H9 (cell line): ENCODE results near the gene ZMIZ1. TPM values are rescaled to one million over a fixed set of nuclear protein-coding genes. Genes with fewer than 3 reads are reported as not detected.
A peak's percentile ranks its signal among the peaks of the same experiment; 100 is the strongest.

Experiments
- DNase-seq: peaks from one replicate; pipeline ENCODE4 v3.0.0-alpha.2; 2017
- H2AFZ ChIP-seq: one replicate; pipeline ENCODE4 v1.6.1; 2013; ENCODE audit warnings: mild to moderate bottlenecking, low read length, control low read depth, moderate library complexity
- H2AK5ac ChIP-seq: 2 replicates; pipeline ENCODE4 v1.6.1; 2013; ENCODE audit warnings: low read length, control low read depth, mixed read lengths; ENCODE audit not compliant: insufficient read length
- H2BK120ac ChIP-seq: one replicate; pipeline ENCODE4 v1.6.1; 2013; ENCODE audit warnings: low read depth, mild to moderate bottlenecking, low read length, control low read depth, inconsistent platforms; ENCODE audit not compliant: poor library complexity, severe bottlenecking
- H2BK12ac ChIP-seq: 2 replicates; pipeline ENCODE4 v1.6.1; 2013; ENCODE audit warnings: low read length, control low read depth, mixed read lengths, low read depth; ENCODE audit not compliant: insufficient read length
- H2BK15ac ChIP-seq: 2 replicates; pipeline ENCODE4 v1.6.1; 2013; ENCODE audit warnings: low read depth, low read length, control low read depth
- H2BK20ac ChIP-seq: one replicate; pipeline ENCODE4 v1.6.1; 2013; ENCODE audit warnings: low read depth, mild to moderate bottlenecking, low read length, control low read depth, inconsistent platforms; ENCODE audit not compliant: poor library complexity, severe bottlenecking
- H2BK5ac ChIP-seq: 2 replicates; pipeline ENCODE4 v1.6.1; 2013; ENCODE audit warnings: low read length, control low read depth, mixed read lengths; ENCODE audit not compliant: insufficient read length
- H3K14ac ChIP-seq: 2 replicates; pipeline ENCODE4 v1.6.1; 2013; ENCODE audit warnings: low read length, control low read depth; ENCODE audit not compliant: insufficient read depth
- H3K18ac ChIP-seq: 2 replicates; pipeline ENCODE4 v1.6.1; 2013; ENCODE audit warnings: low read depth, mild to moderate bottlenecking, mixed read lengths, low read length, control low read depth; ENCODE audit not compliant: insufficient read length
- H3K23ac ChIP-seq: 2 replicates; pipeline ENCODE4 v1.6.1; 2013; ENCODE audit warnings: low read length, control low read depth, mixed read lengths, low read depth; ENCODE audit not compliant: insufficient read length
- H3K23me2 ChIP-seq: 2 replicates; pipeline ENCODE4 v1.6.1; 2013; ENCODE audit warnings: low read depth, mild to moderate bottlenecking, mixed read lengths, low read length, control low read depth; ENCODE audit not compliant: insufficient read length, poor library complexity, severe bottlenecking
- H3K27ac ChIP-seq: 2 replicates; pipeline ENCODE4 v1.5.1; 2013; ENCODE audit warnings: low read length, control low read depth, mixed read lengths, low read depth; ENCODE audit not compliant: insufficient read length
- H3K27me3 ChIP-seq: 2 replicates; pipeline ENCODE4 v1.6.1; 2013; ENCODE audit warnings: low read length, control low read depth, inconsistent platforms; ENCODE audit not compliant: insufficient read depth
- H3K4ac ChIP-seq: 2 replicates; pipeline ENCODE4 v1.6.1; 2013; ENCODE audit warnings: low read depth, mild to moderate bottlenecking, control low read depth, inconsistent platforms, low read length, moderate library complexity
- H3K4me1 ChIP-seq: 2 replicates; pipeline ENCODE4 v1.6.1; 2013; ENCODE audit warnings: low read length, control low read depth, inconsistent platforms; ENCODE audit not compliant: insufficient read depth
- H3K4me2 ChIP-seq: 2 replicates; pipeline ENCODE4 v1.6.1; 2013; ENCODE audit warnings: low read length, control low read depth, mixed read lengths; ENCODE audit not compliant: insufficient read length, insufficient read depth
- H3K56ac ChIP-seq: 2 replicates; pipeline ENCODE4 v1.6.1; 2013; ENCODE audit warnings: low read depth, mild to moderate bottlenecking, mixed read lengths, low read length, control low read depth; ENCODE audit not compliant: insufficient read length
- H3K79me1 ChIP-seq: 2 replicates; pipeline ENCODE4 v1.6.1; 2013; ENCODE audit warnings: low read depth, mild to moderate bottlenecking, moderate library complexity, low read length, control low read depth, inconsistent platforms; ENCODE audit not compliant: insufficient read depth, poor library complexity, severe bottlenecking
- H3K79me2 ChIP-seq: 2 replicates; pipeline ENCODE4 v1.6.1; 2013; ENCODE audit warnings: low read length, control low read depth, inconsistent platforms; ENCODE audit not compliant: insufficient read depth
- H3K9ac ChIP-seq: 2 replicates; pipeline ENCODE4 v1.6.1; 2013; ENCODE audit warnings: low read length, control low read depth, mixed read lengths; ENCODE audit not compliant: insufficient read length; ENCODE audit errors: extremely low read depth
- H3K9me3 ChIP-seq: one replicate; pipeline ENCODE4 v1.6.1; 2013; ENCODE audit warnings: low read depth, low read length, inconsistent platforms; ENCODE audit not compliant: control insufficient read depth
- H3T11ph ChIP-seq: one replicate; pipeline ENCODE4 v1.6.1; 2013; ENCODE audit warnings: mild to moderate bottlenecking, low read length, control low read depth, inconsistent platforms
- H4K20me1 ChIP-seq: one replicate; pipeline ENCODE4 v1.6.1; 2013; ENCODE audit not compliant: control insufficient read depth, insufficient read length, insufficient read depth
- H4K5ac ChIP-seq: 2 replicates; pipeline ENCODE4 v1.6.1; 2013; ENCODE audit warnings: low read depth, mild to moderate bottlenecking, mixed read lengths, low read length, control low read depth; ENCODE audit not compliant: insufficient read length
- H4K8ac ChIP-seq: replicated peaks from 2 replicates; pipeline ENCODE4 v1.6.1; 2013; ENCODE audit warnings: low read length, control low read depth, mixed read lengths, low read depth; ENCODE audit not compliant: insufficient read length
- H4K91ac ChIP-seq: 2 replicates; pipeline ENCODE4 v1.6.1; 2013; ENCODE audit warnings: low read depth, mild to moderate bottlenecking, moderate library complexity, mixed read lengths, low read length, control low read depth; ENCODE audit not compliant: insufficient read length
- H3K27ac Mint-ChIP-seq, 3 experiments: 2 replicates in 2 of 3; 3 replicates in 1 of 3; pipeline ENCODE4 v1.8.0; 2020 to 2021; ENCODE audit warnings: mixed read lengths in 3 of 3, mild to moderate bottlenecking in 1 of 3, moderate library complexity in 1 of 3
- H3K27me3 Mint-ChIP-seq: 2 replicates; pipeline ENCODE4 v1.8.0; 2021; ENCODE audit warnings: low read depth, mild to moderate bottlenecking, moderate library complexity, mixed read lengths
- H3K36me3 Mint-ChIP-seq, 3 experiments: 2 replicates in 2 of 3; 3 replicates in 1 of 3; pipeline ENCODE4 v1.8.0; 2020 to 2021; ENCODE audit warnings: low read depth in 3 of 3, mixed read lengths in 3 of 3; ENCODE audit not compliant: insufficient read depth in 1 of 3
- H3K4me1 Mint-ChIP-seq, 2 experiments: 2 replicates each; pipeline ENCODE4 v1.8.0; 2020; ENCODE audit warnings: mixed read lengths in 2 of 2
- H3K4me3 Mint-ChIP-seq, 2 experiments: 2 replicates in 1 of 2; 3 replicates in 1 of 2; pipeline ENCODE4 v1.8.0; 2020 to 2021; ENCODE audit warnings: mild to moderate bottlenecking in 2 of 2, mixed read lengths in 2 of 2, moderate library complexity in 1 of 2
- H3K9me3 Mint-ChIP-seq, 2 experiments: 2 replicates in 1 of 2; 3 replicates in 1 of 2; pipeline ENCODE4 v1.8.0; 2020; ENCODE audit warnings: mild to moderate bottlenecking in 2 of 2, mixed read lengths in 2 of 2, moderate library complexity in 1 of 2
- CTCF ChIP-seq: fragments of 200-600 bp; sonication (generic); conservative IDR thresholded peaks from 3 replicates; pipeline ENCODE4 v1.8.0; 2021; ENCODE audit warnings: antibody characterized with exemption, mild to moderate bottlenecking
- WGBS: extraction: QIAGEN DNeasy Blood & Tissue Kit; methylation state at CpG from one replicate; pipeline ENCODE4 v1.1.7; 2013; ENCODE audit warnings: missing lambda C conversion rate, low lambda C conversion rate, mixed read lengths; ENCODE audit not compliant: insufficient read length; ENCODE audit errors: extremely low coverage; 5-methylcytosine and 5-hydroxymethylcytosine counted together
- total RNA-seq: library from RNA; stranded (reverse); gene quantifications from 2 replicates; pipeline ENCODE4 v1.2.1, GENCODE V29; 2021

The ZMIZ1 gene
- total RNA-seq, 1 experiment from 2014 or later: 36.9 TPM

- Histone ChIP-seq H3K27me3 (no peaks in the 10 kb centered on the region), H3K27ac (no peak overlapping the region), H4K5ac (no peak overlapping the region), H2BK120ac (no peak overlapping the region), H2AFZ (no peak overlapping the region), H3K9ac (no peak overlapping the region), H4K20me1 (no peaks in the 10 kb centered on the region), H3K4ac (no peak overlapping the region), H3K79me1 (no peaks in the 10 kb centered on the region), H3K18ac (no peak overlapping the region), H3K79me2 (no peaks in the 10 kb centered on the region), H3K56ac (no peak overlapping the region), H3T11ph (no peak overlapping the region), H3K4me2 (no peak overlapping the region), H3K23ac (no peak overlapping the region), H2BK5ac (no peak overlapping the region), H4K91ac (no peak overlapping the region), H2BK12ac (no peak overlapping the region), H3K9me3 (no peaks in the 10 kb centered on the region), H2AK5ac (no peak overlapping the region), H3K23me2 (no peaks in the 10 kb centered on the region), H4K8ac (no peak overlapping the region), H2BK15ac (no peak overlapping the region), H3K14ac (no peak overlapping the region), H2BK20ac (no peak overlapping the region), H3K4me1 (no peaks in the 10 kb centered on the region)
- peaks cover 8 to 29% of the 10 kb centered on the region in 2 experiments for H3K4me1 Mint-ChIP-seq
- H3K36me3 Mint-ChIP-seq: peaks cover 0 to 9% (median 8%) of the 10 kb centered on the region in 3 experiments; a peak in 5 of 7 replicates
- H3K9me3 Mint-ChIP-seq: no peaks in the 10 kb centered on the region
- H3K4me3 Mint-ChIP-seq: no peak overlapping the region
- no peaks in the 10 kb centered on the region for H3K27me3 Mint-ChIP-seq
- no peak for DNase-seq
- WGBS: no CpG with 5 or more reads among the region's 3 CpGs
- H3K27ac Mint-ChIP-seq: peak overlapping the region in 1 of 3 experiments; percentile 22; a peak in 1 of 7 replicates
- peak; percentile 41; the same call in 2 of the 3 replicates for TF ChIP-seq CTCF
Observed at GRCh38 chr10:79267499-79267898, 198.7 kb downstream of the ZMIZ1 start.
